GM23338 (cell line): ENCODE results near the gene MAP3K21. TPM values are rescaled to one million over a fixed set of nuclear protein-coding genes. Genes with fewer than 3 reads are reported as not detected.

ENCODE experiments used
- ATAC-seq: fragments of 200-7000 bp; cut with Tn5 transposase; 3 replicates; pipeline ENCODE4 v1.9.1; 2020
- DNase-seq: peaks from one replicate; pipeline ENCODE4 v3.0.0-alpha.2; 2015; ENCODE audit warnings: low spot score
- H2AFZ ChIP-seq: fragments of 200-600 bp; sonication (generic); 2 replicates; pipeline ENCODE4 v1.8.0; 2016; ENCODE audit warnings: antibody characterized with exemption, mild to moderate bottlenecking, moderate library complexity
- H3F3A ChIP-seq: fragments of 200-600 bp; sonication (generic); replicated peaks from 2 replicates; pipeline ENCODE4 v1.8.0; 2017; ENCODE audit warnings: antibody characterized with exemption, mixed run types, low read depth
- H3K27ac ChIP-seq: fragments of 200-600 bp; sonication (generic); 2 replicates; pipeline ENCODE4 v1.6.1; 2016; ENCODE audit warnings: low read depth
- H3K27me3 ChIP-seq: fragments of 200-600 bp; sonication (generic); 2 replicates; pipeline ENCODE4 v1.8.0; 2016; ENCODE audit warnings: mild to moderate bottlenecking, mixed run types, moderate library complexity; ENCODE audit not compliant: insufficient read depth
- H3K36me3 ChIP-seq: fragments of 200-600 bp; sonication (generic); 2 replicates; pipeline ENCODE4 v1.8.0; 2016; ENCODE audit warnings: mild to moderate bottlenecking; ENCODE audit not compliant: insufficient read depth
- H3K4me1 ChIP-seq: fragments of 200-600 bp; sonication (generic); 2 replicates; pipeline ENCODE4 v1.8.0; 2016; ENCODE audit warnings: mild to moderate bottlenecking, moderate library complexity; ENCODE audit not compliant: insufficient read depth
- H3K4me2 ChIP-seq: fragments of 200-600 bp; sonication (generic); 2 replicates; pipeline ENCODE4 v1.7.1; 2017; ENCODE audit warnings: mixed run types
- H3K4me3 ChIP-seq: fragments of 200-600 bp; sonication (generic); 2 replicates; pipeline ENCODE4 v1.6.1; 2016; ENCODE audit warnings: mixed run types
- H3K79me2 ChIP-seq: fragments of 200-600 bp; sonication (generic); replicated peaks from 2 replicates; pipeline ENCODE4 v1.8.0; 2017; ENCODE audit warnings: mild to moderate bottlenecking; ENCODE audit not compliant: insufficient read depth
- H3K9me2 ChIP-seq: fragments of 200-600 bp; sonication (generic); 2 replicates; pipeline ENCODE4 v1.8.0; 2017; ENCODE audit not compliant: insufficient read depth
- H4K20me1 ChIP-seq: fragments of 200-600 bp; sonication (generic); replicated peaks from 2 replicates; pipeline ENCODE4 v1.8.0; 2017; ENCODE audit warnings: mild to moderate bottlenecking; ENCODE audit not compliant: insufficient read depth
- H3K27ac Mint-ChIP-seq: 2 replicates; pipeline ENCODE4 v1.8.0; 2020; ENCODE audit warnings: inconsistent platforms, mild to moderate bottlenecking, moderate library complexity, mixed read lengths
- H3K27me3 Mint-ChIP-seq: 3 replicates; pipeline ENCODE4 v1.8.0; 2022; ENCODE audit warnings: low read depth, mild to moderate bottlenecking, moderate library complexity, mixed read lengths, inconsistent platforms; ENCODE audit not compliant: insufficient read depth, poor library complexity
- H3K36me3 Mint-ChIP-seq: 3 replicates; pipeline ENCODE4 v1.8.0; 2021; ENCODE audit warnings: low read depth, mild to moderate bottlenecking, inconsistent platforms, moderate library complexity, mixed read lengths
- H3K4me1 Mint-ChIP-seq: 3 replicates; pipeline ENCODE4 v1.8.0; 2020; ENCODE audit warnings: mild to moderate bottlenecking, inconsistent platforms, mixed read lengths
- H3K4me3 Mint-ChIP-seq: 3 replicates; pipeline ENCODE4 v1.8.0; 2021; ENCODE audit warnings: moderate library complexity, mild to moderate bottlenecking, inconsistent platforms, mixed read lengths
- H3K9me3 Mint-ChIP-seq: 3 replicates; pipeline ENCODE4 v1.8.0; 2020; ENCODE audit warnings: moderate library complexity, mild to moderate bottlenecking, inconsistent platforms, mixed read lengths
- CREB1 ChIP-seq: fragments of 250-450 bp; sonication (Bioruptor Pico); IDR thresholded peaks from 2 replicates; pipeline ENCODE4 v1.5.0; 2020; ENCODE audit warnings: low read depth, mild to moderate bottlenecking, moderate library complexity
- CTCF ChIP-seq, 2 experiments: fragments of 200-600 bp in 1 of 2; sonication (generic) in 1 of 2; conservative IDR thresholded peaks; 2 replicates each; pipeline versions ENCODE4 v1.5.1 to v1.6.1; 2016 to 2017; ENCODE audit warnings: antibody characterized with exemption in 2 of 2, low read depth in 2 of 2, mild to moderate bottlenecking in 2 of 2, moderate library complexity in 1 of 2
- ETS1 ChIP-seq: IDR thresholded peaks from 2 replicates; pipeline ENCODE4 v1.6.1; 2016; ENCODE audit warnings: antibody characterized with exemption
- EZH2phosphoT487 ChIP-seq: fragments of 200-600 bp; sonication (generic); IDR thresholded peaks from one replicate; pipeline ENCODE4 v1.8.1; 2018; ENCODE audit warnings: antibody characterized with exemption; ENCODE audit not compliant: unreplicated experiment
- JUNB ChIP-seq: IDR thresholded peaks from one replicate; pipeline ENCODE4 v1.6.1; 2016; ENCODE audit warnings: antibody characterized with exemption; ENCODE audit not compliant: unreplicated experiment
- NANOG ChIP-seq: IDR thresholded peaks from 2 replicates; pipeline ENCODE4 v1.6.1; 2016; ENCODE audit warnings: antibody characterized with exemption, borderline replicate concordance
- POLR2AphosphoS5 ChIP-seq: IDR thresholded peaks from 2 replicates; pipeline ENCODE4 v1.6.1; 2016; ENCODE audit warnings: antibody characterized with exemption, low read depth
- REST ChIP-seq: IDR thresholded peaks from one replicate; pipeline ENCODE4 v1.6.1; 2018; ENCODE audit warnings: antibody characterized with exemption; ENCODE audit not compliant: unreplicated experiment
- STAT1 ChIP-seq: IDR thresholded peaks from one replicate; pipeline ENCODE4 v1.6.1; 2016; ENCODE audit warnings: antibody characterized with exemption; ENCODE audit not compliant: unreplicated experiment
- ZNF114 ChIP-seq: fragments of 250-450 bp; sonication (Bioruptor Pico); IDR thresholded peaks from 2 replicates; pipeline ENCODE4 v1.5.0; 2020; ENCODE audit warnings: mild to moderate bottlenecking, moderate library complexity
- ZNF331 ChIP-seq: fragments of 250-450 bp; sonication (Bioruptor Pico); IDR thresholded peaks from 2 replicates; pipeline ENCODE4 v1.5.0; 2020; ENCODE audit warnings: low read depth, mild to moderate bottlenecking, moderate library complexity
- ZNF462 ChIP-seq: fragments of 250-450 bp; sonication (Bioruptor Pico); IDR thresholded peaks from 2 replicates; pipeline ENCODE4 v1.5.0; 2020; ENCODE audit warnings: mild to moderate bottlenecking, moderate library complexity
- polyA plus RNA-seq: library from polyadenylated mRNA; unstranded; fragments of >200 nt; fragmentation: Nextera tagmentation; extraction: Ambion mirVana; gene quantifications from 2 replicates; pipeline ENCODE4 v1.2.1, GENCODE V29; 2016
- total RNA-seq: library from RNA; depleted of rRNA; stranded (reverse); fragments of >200 nt; shearing (Covaris generic); gene quantifications from 2 replicates; pipeline ENCODE4 v1.2.3, GENCODE V29; 2014

Gene MAP3K21
- total and polyA plus RNA-seq, 2 experiments from 2014 or later: 11.7 to 40.1 TPM

- Histone ChIP-seq H3K9me2 (no peaks in the 10 kb centered on the region), H3K4me2 (no peak overlapping the region), H3K79me2 (peaks cover 99% of the 10 kb centered on the region), H3K4me1 (peaks cover 51% of the 10 kb centered on the region), H3F3A (no peaks in the 10 kb centered on the region), H3K36me3 (no peaks in the 10 kb centered on the region), H3K27ac (no peak overlapping the region), H3K4me3 (no peak overlapping the region), H3K27me3 (peaks cover 7% of the 10 kb centered on the region), H2AFZ (no peak overlapping the region), H4K20me1 (peaks cover 26% of the 10 kb centered on the region)
- Mint-ChIP-seq H3K27me3 (peaks cover 7% of the 10 kb centered on the region), H3K4me1 (peaks cover 52% of the 10 kb centered on the region), H3K4me3 (no peak overlapping the region), H3K36me3 (no peaks in the 10 kb centered on the region; the same call in 2 of the 3 replicates), H3K9me3 (no peaks in the 10 kb centered on the region), H3K27ac (peak overlapping the region; percentile 15; the same call in 1 of the 2 replicates)
- ATAC-seq (peak; percentile 49; the same call in 2 of the 3 replicates), DNase-seq (peak; percentile 38)
- TF ChIP-seq ZNF462 (CRISPR knock-in tag) (no peak), ZNF114 (CRISPR knock-in tag) (no peak), NANOG (no peak), CTCF (conservative IDR thresholded peaks at IDR 0.05; ENCODE audit: low read depth in 2 of 2) (no peak), REST (no peak), EZH2phosphoT487 (no peak), CREB1 (CRISPR knock-in tag) (no peak), JUNB (no peak), ETS1 (no peak), POLR2AphosphoS5 (no peak), STAT1 (no peak), ZNF331 (CRISPR knock-in tag) (no peak)
Measured at GRCh38 chr1:233334092-233334491, 6.6 kb downstream of the MAP3K21 start.
